Measurements from ENCODE around the gene APP.

DNA sequence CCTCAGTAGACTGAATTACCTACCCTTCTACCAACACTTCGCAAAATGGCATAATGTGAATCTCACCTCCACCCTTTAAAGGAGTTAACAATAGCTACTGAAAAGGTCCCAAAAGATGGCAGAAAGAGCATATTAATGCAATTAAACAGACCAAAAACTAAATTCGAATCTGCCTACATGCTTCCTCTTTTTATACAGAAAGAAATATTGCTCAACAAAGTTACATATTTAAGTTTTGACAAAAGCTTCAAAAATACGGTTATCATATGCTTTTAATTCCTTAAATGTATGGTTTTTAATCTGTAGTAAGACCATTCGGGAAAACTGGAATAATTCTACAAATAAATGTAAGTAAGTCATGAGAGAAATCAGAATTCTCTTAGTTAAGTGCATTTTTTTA, 2.2 kb downstream of the APP start:
- TF ChIP-seq, protein P1, sequence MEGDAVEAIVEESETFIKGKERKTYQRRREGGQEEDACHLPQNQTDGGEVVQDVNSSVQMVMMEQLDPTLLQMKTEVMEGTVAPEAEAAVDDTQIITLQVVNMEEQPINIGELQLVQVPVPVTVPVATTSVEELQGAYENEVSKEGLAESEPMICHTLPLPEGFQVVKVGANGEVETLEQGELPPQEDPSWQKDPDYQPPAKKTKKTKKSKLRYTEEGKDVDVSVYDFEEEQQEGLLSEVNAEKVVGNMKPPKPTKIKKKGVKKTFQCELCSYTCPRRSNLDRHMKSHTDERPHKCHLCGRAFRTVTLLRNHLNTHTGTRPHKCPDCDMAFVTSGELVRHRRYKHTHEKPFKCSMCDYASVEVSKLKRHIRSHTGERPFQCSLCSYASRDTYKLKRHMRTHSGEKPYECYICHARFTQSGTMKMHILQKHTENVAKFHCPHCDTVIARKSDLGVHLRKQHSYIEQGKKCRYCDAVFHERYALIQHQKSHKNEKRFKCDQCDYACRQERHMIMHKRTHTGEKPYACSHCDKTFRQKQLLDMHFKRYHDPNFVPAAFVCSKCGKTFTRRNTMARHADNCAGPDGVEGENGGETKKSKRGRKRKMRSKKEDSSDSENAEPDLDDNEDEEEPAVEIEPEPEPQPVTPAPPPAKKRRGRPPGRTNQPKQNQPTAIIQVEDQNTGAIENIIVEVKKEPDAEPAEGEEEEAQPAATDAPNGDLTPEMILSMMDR (conservative IDR thresholded peaks at IDR 0.05) = no peak
- TF ChIP-seq EZH2 (IDR thresholded peaks at IDR 0.05; ENCODE audit: low read depth) = no peak

Data from PC-9 (cell line).